Measurements from ENCODE around the gene MBD4.

- no peak for TF ChIP-seq CTCF (IDR thresholded peaks at IDR 0.05)
- no peak for TF ChIP-seq POLR2AphosphoS5 (IDR thresholded peaks at IDR 0.05)
- TF ChIP-seq POLR2A (IDR thresholded peaks at IDR 0.05): no peak
These were observed 20.3 kb downstream of the MBD4 start for GRCh38 chr3:129419476-129419875.

Data from prostate gland (tissue), 2 donors.